ENCODE data around the gene KCNT1. TPM values are rescaled to one million over a fixed set of nuclear protein-coding genes. Genes with fewer than 3 reads are reported as not detected.

KCNT1 gene
- polyA plus RNA-seq, 1 experiment, result not detected

GRCh38 chr9:135711391-135711790, 9.4 kb downstream of the KCNT1 start:
- Histone ChIP-seq H3K27me3 (ENCODE audit: control insufficient read depth, insufficient read depth, low read length) (peaks cover 9% of the 10 kb centered on the region), H3K36me3 (ENCODE audit: control insufficient read depth, insufficient read depth, low read length) (no peaks in the 10 kb centered on the region), H3K4me3 (ENCODE audit: low read depth, low read length) (no peak overlapping the region)
- CTCF ChIA-PET, result no interaction called here
- TF ChIP-seq CTCF (IDR thresholded peaks at IDR 0.05; ENCODE audit: insufficient read depth, low read depth, low read length), result no peak
- no peak for DNase-seq (ENCODE audit: low read depth)
- POLR2A ChIA-PET, result no interaction called here

- Histone ChIP-seq H3K4me3 (ENCODE audit: low read depth, low read length) (no peak overlapping the region), H3K27me3 (ENCODE audit: control insufficient read depth, insufficient read depth, low read length) (peaks cover 9% of the 10 kb centered on the region), H3K36me3 (ENCODE audit: control insufficient read depth, insufficient read depth, low read length) (no peaks in the 10 kb centered on the region)
- no peak for TF ChIP-seq CTCF (IDR thresholded peaks at IDR 0.05; ENCODE audit: insufficient read depth, low read depth, low read length)
- no peak for DNase-seq (ENCODE audit: low read depth)
- ChIA-PET CTCF (no interaction called here), POLR2A (no interaction called here)
Observed at GRCh38 chr9:135711881-135712280, 9.9 kb downstream of the KCNT1 start.

GRCh38 chr9:135712613-135713295, 10.8 kb downstream of the KCNT1 start:
- CTCF ChIA-PET, result no interaction called here
- Histone ChIP-seq H3K27me3 (ENCODE audit: control insufficient read depth, insufficient read depth, low read length) (peaks cover 9% of the 10 kb centered on the region), H3K4me3 (ENCODE audit: low read depth, low read length) (no peak overlapping the region), H3K36me3 (ENCODE audit: control insufficient read depth, insufficient read depth, low read length) (no peaks in the 10 kb centered on the region)
- POLR2A ChIA-PET, result no interaction called here
- no peak for TF ChIP-seq CTCF (IDR thresholded peaks at IDR 0.05; ENCODE audit: insufficient read depth, low read depth, low read length)
- no peak for DNase-seq (ENCODE audit: low read depth)

- TF ChIP-seq CTCF (IDR thresholded peaks at IDR 0.05; ENCODE audit: insufficient read depth, low read depth, low read length), result no peak
- no peak for DNase-seq (ENCODE audit: low read depth)
- Histone ChIP-seq H3K27me3 (ENCODE audit: control insufficient read depth, insufficient read depth, low read length) (peaks cover 9% of the 10 kb centered on the region), H3K4me3 (ENCODE audit: low read depth, low read length) (no peak overlapping the region), H3K36me3 (ENCODE audit: control insufficient read depth, insufficient read depth, low read length) (no peaks in the 10 kb centered on the region)
- ChIA-PET CTCF (interaction anchor here (0.8 to 1.3 kb wide), 2 partner anchors 12 kb away, joined by 3 to 4 read pairs; partner anchors contain the start of gene KCNT1), POLR2A (no interaction called here)
Observed at GRCh38 chr9:135714242-135715055, 12.5 kb downstream of the KCNT1 start.

- H3K27me3 ChIP-seq (ENCODE audit: control insufficient read depth, insufficient read depth, low read length), result peaks cover 9% of the 10 kb centered on the region
- H3K36me3 ChIP-seq (ENCODE audit: control insufficient read depth, insufficient read depth, low read length), result no peaks in the 10 kb centered on the region
- ChIA-PET CTCF (interaction anchor here (1.3 kb wide), 1 partner anchor 13 kb away, joined by 4 read pairs; the partner anchor contains the start of gene KCNT1), POLR2A (no interaction called here)
- DNase-seq (ENCODE audit: low read depth), result no peak
- TF ChIP-seq CTCF (IDR thresholded peaks at IDR 0.05; ENCODE audit: insufficient read depth, low read depth, low read length), result no peak
- no peak overlapping the region for H3K4me3 ChIP-seq (ENCODE audit: low read depth, low read length)
Observed at GRCh38 chr9:135715056-135715595, 13.1 kb downstream of the KCNT1 start.

All from BJ (cell line).